K562 (cell line): ENCODE measurements around the gene PIP5K1B.

Experiments
- ELF4 ChIP-seq: fragments of 450-650 bp; formaldehyde crosslinking; IDR thresholded peaks from 2 replicates; pipeline ENCODE4 v1.4.0; 2022; ENCODE audit warnings: missing genetic modification characterization
- IFI16 ChIP-seq: fragments of 250-450 bp; sonication (Bioruptor Pico); IDR thresholded peaks from 2 replicates; pipeline ENCODE4 v2.1.2; 2022; ENCODE audit warnings: mild to moderate bottlenecking, inconsistent platforms
- IRF2 ChIP-seq: sonication (generic); formaldehyde crosslinking; IDR thresholded peaks from 2 replicates; pipeline ENCODE4 v1.8.1; 2022; ENCODE audit warnings: mild to moderate bottlenecking, missing genetic modification reagents
- MAFF ChIP-seq: IDR thresholded peaks from 2 replicates; pipeline ENCODE4 v1.6.1; 2012; ENCODE audit warnings: low read length, improper control_type of control experiment
- PHF8 ChIP-seq: fragments of 200-600 bp; sonication (generic); IDR thresholded peaks from 2 replicates; pipeline ENCODE4 v1.6.1; 2012; ENCODE audit warnings: mixed run types, mild to moderate bottlenecking, inconsistent platforms, low read length, moderate library complexity, borderline replicate concordance
- TARDBP ChIP-seq: fragments of 450-650 bp; IDR thresholded peaks from 2 replicates; pipeline ENCODE4 v1.6.1; 2016
- ZNF785 ChIP-seq: fragments of 250-450 bp; sonication (Bioruptor Pico); IDR thresholded peaks from 2 replicates; pipeline ENCODE4 v1.4.0; 2020; ENCODE audit warnings: mild to moderate bottlenecking
- TF ChIP-seq, protein P1 (sequence below), 3 experiments: IDR thresholded peaks in 2 of 3; conservative IDR thresholded peaks in 1 of 3; 2 replicates each; pipeline ENCODE4 v1.5.1; 2011 to 2012; ENCODE audit warnings: low read length in 3 of 3, mild to moderate bottlenecking in 3 of 3, control low read depth in 2 of 3, improper control_type of control experiment in 1 of 3, inconsistent platforms in 1 of 3, low read depth in 1 of 3, mixed read lengths in 1 of 3, moderate library complexity in 1 of 3; ENCODE audit not compliant: insufficient read depth in 2 of 3

DNA sequence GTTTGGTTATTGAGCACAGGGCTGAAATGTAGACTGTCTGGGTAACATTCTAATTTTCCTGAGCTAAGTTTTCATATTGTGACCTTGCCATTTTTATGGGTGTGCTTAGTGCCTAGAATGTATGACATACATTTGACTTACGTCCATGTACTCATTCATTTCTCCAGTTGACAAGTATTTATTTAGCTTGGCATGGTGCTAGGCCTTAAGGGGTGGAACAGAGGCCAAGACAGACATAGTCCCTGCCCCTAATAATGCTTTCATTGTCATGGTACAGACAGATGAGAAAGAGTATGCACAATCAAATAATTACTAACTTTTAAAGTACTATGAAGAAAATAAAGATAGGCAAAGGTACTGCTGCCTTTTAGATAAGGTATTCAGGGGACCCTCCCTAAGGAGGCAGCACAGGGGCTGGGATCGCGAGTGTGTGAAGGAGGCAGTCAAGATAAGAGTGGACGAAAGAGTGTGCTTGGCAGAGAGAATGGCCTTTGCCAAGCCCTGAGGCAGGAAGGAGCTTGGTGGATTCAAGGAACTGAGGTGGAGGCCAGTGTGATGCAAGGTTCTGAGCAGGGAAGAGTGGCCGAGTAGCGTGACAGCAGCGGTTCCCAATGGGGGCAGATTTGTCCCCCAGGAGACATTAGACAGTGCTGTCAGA is 128.0 kb downstream of the PIP5K1B start:
- no peak for TF ChIP-seq MAFF
- no peak for TF ChIP-seq ZNF785
- no peak for TF ChIP-seq PHF8
- TF ChIP-seq, protein P1, sequence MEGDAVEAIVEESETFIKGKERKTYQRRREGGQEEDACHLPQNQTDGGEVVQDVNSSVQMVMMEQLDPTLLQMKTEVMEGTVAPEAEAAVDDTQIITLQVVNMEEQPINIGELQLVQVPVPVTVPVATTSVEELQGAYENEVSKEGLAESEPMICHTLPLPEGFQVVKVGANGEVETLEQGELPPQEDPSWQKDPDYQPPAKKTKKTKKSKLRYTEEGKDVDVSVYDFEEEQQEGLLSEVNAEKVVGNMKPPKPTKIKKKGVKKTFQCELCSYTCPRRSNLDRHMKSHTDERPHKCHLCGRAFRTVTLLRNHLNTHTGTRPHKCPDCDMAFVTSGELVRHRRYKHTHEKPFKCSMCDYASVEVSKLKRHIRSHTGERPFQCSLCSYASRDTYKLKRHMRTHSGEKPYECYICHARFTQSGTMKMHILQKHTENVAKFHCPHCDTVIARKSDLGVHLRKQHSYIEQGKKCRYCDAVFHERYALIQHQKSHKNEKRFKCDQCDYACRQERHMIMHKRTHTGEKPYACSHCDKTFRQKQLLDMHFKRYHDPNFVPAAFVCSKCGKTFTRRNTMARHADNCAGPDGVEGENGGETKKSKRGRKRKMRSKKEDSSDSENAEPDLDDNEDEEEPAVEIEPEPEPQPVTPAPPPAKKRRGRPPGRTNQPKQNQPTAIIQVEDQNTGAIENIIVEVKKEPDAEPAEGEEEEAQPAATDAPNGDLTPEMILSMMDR (IDR thresholded peaks at IDR 0.05 in 2 of 3, conservative IDR thresholded peaks at IDR 0.05 in 1 of 3; ENCODE audit: insufficient read depth in 2 of 3, low read depth in 1 of 3, low read length in 3 of 3), result no peak
- no peak for TF ChIP-seq IFI16 (CRISPR knock-in tag)
- no peak for TF ChIP-seq TARDBP
- TF ChIP-seq IRF2 (CRISPR knock-in tag), result no peak
- no peak for TF ChIP-seq ELF4 (CRISPR knock-in tag)
